A549 (cell line): ENCODE measurements around the gene LMO1. TPM values are rescaled to one million over a fixed set of nuclear protein-coding genes. Genes with fewer than 3 reads are reported as not detected.
A peak's percentile ranks its signal among the peaks of the same experiment; 100 is the strongest.

Experiments used
- ATAC-seq, 2 experiments: fragments of 200-7000 bp in 1 of 2; fragments of >200 bp in 1 of 2; cut with Nextera tagmentation in 1 of 2; cut with Tn5 transposase in 1 of 2; 3 replicates each; pipeline versions ENCODE4 v1.8.0 to v1.9.1; 2018 to 2020; ENCODE audit warnings: mild to moderate bottlenecking in 1 of 2, moderate library complexity in 1 of 2
- CTCF ChIA-PET: fragments of 300-600 bp; sonication (Branson Sonifier 250); formaldehyde crosslinking; extraction: SDS; loops from one replicate; lab custom pipeline; 2021; ENCODE audit warnings: antibody characterized with exemption, inconsistent platforms; lab: Yijun Ruan, JAX
- POLR2A ChIA-PET: fragments of 350-600 bp; formaldehyde crosslinking; extraction: SDS; loops from one replicate; lab custom pipeline; 2021; ENCODE audit warnings: antibody characterized with exemption, inconsistent platforms; lab: Yijun Ruan, JAX
- DNase-seq, 2 experiments: peaks; one replicate each; pipeline versions ENCODE4 v3.0.0 to v3.0.0-alpha.2; 2011 to 2016; ENCODE audit warnings: low read depth in 1 of 2, low spot score in 1 of 2
- FAIRE-seq: peaks from 2 replicates; lab custom pipeline; 2011; peaks lifted over from hg19 to GRCh38; lab: Jason Lieb, UNC
- H3K27ac ChIP-seq, 2 experiments: fragments of >200 bp; sonication (Bioruptor Twin); formaldehyde crosslinking; 3 replicates each; pipeline ENCODE4 v1.5.1; 2016 to 2017
- H3K4me1 ChIP-seq: fragments of >200 bp; sonication (Bioruptor Twin); formaldehyde crosslinking; 3 replicates; pipeline ENCODE4 v1.6.1; 2016
- H3K4me2 ChIP-seq: fragments of >200 bp; sonication (Bioruptor Twin); formaldehyde crosslinking; 3 replicates; pipeline ENCODE4 v1.6.1; 2016
- H3K4me3 ChIP-seq: fragments of >200 bp; sonication (Bioruptor Twin); formaldehyde crosslinking; 3 replicates; pipeline ENCODE4 v1.5.1; 2016
- H3K9me3 ChIP-seq: fragments of >200 bp; sonication (Bioruptor Twin); formaldehyde crosslinking; 3 replicates; pipeline ENCODE4 v1.6.1; 2016
- BHLHE40 ChIP-seq: IDR thresholded peaks from 2 replicates; pipeline ENCODE4 v1.6.1; 2012; ENCODE audit warnings: low read depth, low read length, inconsistent platforms
- CBX8 ChIP-seq: fragments of 200-600 bp; sonication (generic); IDR thresholded peaks from 2 replicates; pipeline ENCODE4 v1.6.1; 2016
- CHD2 ChIP-seq: fragments of 150-350 bp; IDR thresholded peaks from 2 replicates; pipeline ENCODE4 v1.6.1; 2014; ENCODE audit warnings: low read length; ENCODE audit not compliant: partially characterized antibody
- CTCF ChIP-seq: fragments of >200 bp; sonication (Bioruptor Twin); formaldehyde crosslinking; IDR thresholded peaks from 3 replicates; pipeline ENCODE4 v1.5.1; 2016
- EHMT2 ChIP-seq: fragments of 200-600 bp; sonication (generic); IDR thresholded peaks from 2 replicates; pipeline ENCODE4 v1.6.1; 2016; ENCODE audit warnings: antibody characterized with exemption, low read depth, mild to moderate bottlenecking, moderate library complexity
- HEYL ChIP-seq: fragments of 250-450 bp; sonication (Bioruptor Pico); IDR thresholded peaks from 2 replicates; pipeline ENCODE4 v1.8.0; 2021; ENCODE audit warnings: mild to moderate bottlenecking, moderate library complexity
- HOXA7 ChIP-seq: fragments of 250-450 bp; sonication (Bioruptor Pico); IDR thresholded peaks from 2 replicates; pipeline ENCODE4 v1.5.0; 2020; ENCODE audit warnings: mild to moderate bottlenecking, moderate library complexity
- KDM1A ChIP-seq: fragments of 200-600 bp; sonication (generic); IDR thresholded peaks from 2 replicates; pipeline ENCODE4 v1.6.1; 2016; ENCODE audit warnings: low read depth, mild to moderate bottlenecking
- MYC ChIP-seq: IDR thresholded peaks from 2 replicates; pipeline ENCODE4 v1.6.1; 2012; ENCODE audit warnings: mild to moderate bottlenecking, inconsistent platforms, low read length, improper control_type of control experiment, borderline replicate concordance
- RAD21 ChIP-seq, 2 experiments: fragments of >200 bp in 1 of 2; sonication (Bioruptor Twin) in 1 of 2; formaldehyde crosslinking in 1 of 2; IDR thresholded peaks in 1 of 2; conservative IDR thresholded peaks in 1 of 2; 2 replicates in 1 of 2; 3 replicates in 1 of 2; pipeline ENCODE4 v1.6.1; 2012 to 2018; ENCODE audit warnings: inconsistent platforms in 1 of 2
- SMC3 ChIP-seq: fragments of >200 bp; sonication (Bioruptor Twin); formaldehyde crosslinking; IDR thresholded peaks from 3 replicates; pipeline ENCODE4 v1.6.1; 2018; ENCODE audit warnings: inconsistent platforms
- SREBF2 ChIP-seq: fragments of 450-650 bp; IDR thresholded peaks from 2 replicates; pipeline ENCODE4 v1.6.1; 2014; ENCODE audit warnings: mild to moderate bottlenecking, moderate library complexity
- TFCP2L1 ChIP-seq: fragments of 250-450 bp; sonication (Bioruptor Pico); IDR thresholded peaks from 2 replicates; pipeline ENCODE4 v1.5.0; 2021; ENCODE audit warnings: mild to moderate bottlenecking
- TP53 ChIP-seq: fragments of 250-450 bp; sonication (Bioruptor Pico); IDR thresholded peaks from 2 replicates; pipeline ENCODE4 v1.5.0; 2021; ENCODE audit warnings: mild to moderate bottlenecking, moderate library complexity
- WGBS: methylation state at CpG from one replicate; pipeline ENCODE4 v1.1.6; 2017; ENCODE audit errors: missing lambda C conversion rate; 5-methylcytosine and 5-hydroxymethylcytosine counted together
- polyA plus RNA-seq, 4 experiments: library from polyadenylated mRNA; depleted of rRNA in 3 of 4; stranded (reverse); fragments of >200 nt; fragmentation: RNase III in 1 of 4; extraction: RNeasy Plus Mini Kit Qiagen cat#74134 plus additional on column Dnase treatment in 1 of 4; gene quantifications; 2 replicates in 3 of 4; 3 replicates in 1 of 4; pipeline ENCODE4 v1.2.3, GENCODE V29; 2011 to 2017

The LMO1 gene
- polyA plus RNA-seq, 2 of the 4 experiments (the other 2 are of a cell fraction): 0.18 to 2.7 TPM

GRCh38 chr11:8221046-8221723 is 42.5 kb downstream of the LMO1 start (continued):
- TF ChIP-seq MYC (no peak), TFCP2L1 (CRISPR knock-in tag) (no peak), KDM1A (no peak)

- Histone ChIP-seq H3K27ac (no peak overlapping the region), H3K9me3 (no peaks in the 10 kb centered on the region), H3K4me3 (no peak overlapping the region), H3K4me2 (no peak overlapping the region), H3K4me1 (no peaks in the 10 kb centered on the region)
- TF ChIP-seq HEYL: no peak
- no peak for TF ChIP-seq CBX8
- TF ChIP-seq EHMT2: no peak
- TF ChIP-seq CTCF: no peak
- no peak for TF ChIP-seq CHD2
- TF ChIP-seq BHLHE40: no peak
- DNase-seq (no peak), ATAC-seq (no peak), FAIRE-seq (no peak)
- WGBS: 52% methylated on average over 11 of the region's 11 CpGs
- POLR2A ChIA-PET: no interaction called here
- CTCF ChIA-PET: interaction anchor here (0.8 to 20.9 kb wide), 28 partner anchors 8 to 739 kb away, joined by 3 to 424 read pairs (median 4); partner anchors contain the start of gene LMO1
These were observed 43.2 kb downstream of the LMO1 start for GRCh38 chr11:8220261-8221045.

GRCh38 chr11:8219257-8220021 is 44.2 kb downstream of the LMO1 start:
- 51% methylated on average over 15 of the region's 16 CpGs for WGBS
- H3K9me3 ChIP-seq: no peaks in the 10 kb centered on the region
- no peak overlapping the region for H3K27ac ChIP-seq
- ATAC-seq (peak; percentile 87 to 97), FAIRE-seq (no peak), DNase-seq (peak; percentile 70 to 79)
- H3K4me2 ChIP-seq: no peak overlapping the region
- ChIA-PET CTCF (interaction anchor here (0.6 to 20.9 kb wide), 31 partner anchors 8 to 740 kb away, joined by 3 to 424 read pairs (median 4); partner anchors contain the start of gene LMO1), POLR2A (no interaction called here)
- TF ChIP-seq SREBF2 (no peak), RAD21 (conservative IDR thresholded peaks at IDR 0.05 in 1 of 2, IDR thresholded peaks at IDR 0.05 in 1 of 2) (peak; percentile 46 to 55), HOXA7 (CRISPR knock-in tag) (no peak), SMC3 (peak; percentile 51), CTCF (peak; percentile 67), TP53 (no peak)
- no peaks in the 10 kb centered on the region for H3K4me1 ChIP-seq
- no peak overlapping the region for H3K4me3 ChIP-seq
